Measurements from ENCODE around the gene BRAF.
"Not testable (repeated sequence)": the region's sequence is repeated elsewhere in the genome, so short reads cannot be mapped to it uniquely, and the experiment has no call there.

BRAF gene

GRCh38 chr7:140945940-140946339 is 21.2 kb upstream of the BRAF start:
- no peak for TF ChIP-seq CTCF (conservative IDR thresholded peaks at IDR 0.05; ENCODE audit: control insufficient read depth, insufficient read depth, low read depth, low read length)
- no peak for DNase-seq (ENCODE audit: low read depth)
- H3K4me3 ChIP-seq (ENCODE audit: control insufficient read depth, low read depth, low read length), result no peak overlapping the region

GRCh38 chr7:140942242-140942641 is 17.5 kb upstream of the BRAF start:
- not testable (repeated sequence) for DNase-seq (ENCODE audit: low read depth); H3K4me3 ChIP-seq (ENCODE audit: control insufficient read depth, low read depth, low read length)

- DNase-seq (ENCODE audit: low read depth), result no peak
These were observed 16.2 kb upstream of the BRAF start for GRCh38 chr7:140940898-140941297.

GRCh38 chr7:140937702-140938264 is 13.1 kb upstream of the BRAF start:
- no peak for DNase-seq (ENCODE audit: low read depth)
- no peak for TF ChIP-seq CTCF (conservative IDR thresholded peaks at IDR 0.05; ENCODE audit: control insufficient read depth, insufficient read depth, low read depth, low read length)
- no peak overlapping the region for H3K4me3 ChIP-seq (ENCODE audit: control insufficient read depth, low read depth, low read length)

More at GRCh38 chr7:140940898-140941297, 16.2 kb upstream of the BRAF start:
- no peak for TF ChIP-seq CTCF (conservative IDR thresholded peaks at IDR 0.05; ENCODE audit: control insufficient read depth, insufficient read depth, low read depth, low read length)
- H3K4me3 ChIP-seq (ENCODE audit: control insufficient read depth, low read depth, low read length), result no peak overlapping the region

GRCh38 chr7:140928491-140929309 is 4.0 kb upstream of the BRAF start:
- no peak overlapping the region for H3K4me3 ChIP-seq (ENCODE audit: control insufficient read depth, low read depth, low read length)
- no peak for DNase-seq (ENCODE audit: low read depth)
- TF ChIP-seq CTCF (conservative IDR thresholded peaks at IDR 0.05; ENCODE audit: control insufficient read depth, insufficient read depth, low read depth, low read length), result no peak

GRCh38 chr7:140927945-140928344 is 3.2 kb upstream of the BRAF start:
- not testable (repeated sequence) for DNase-seq (ENCODE audit: low read depth); H3K4me3 ChIP-seq (ENCODE audit: control insufficient read depth, low read depth, low read length)

- no peak overlapping the region for H3K4me3 ChIP-seq (ENCODE audit: control insufficient read depth, low read depth, low read length)
- DNase-seq (ENCODE audit: low read depth), result no peak
- no peak for TF ChIP-seq CTCF (conservative IDR thresholded peaks at IDR 0.05; ENCODE audit: control insufficient read depth, insufficient read depth, low read depth, low read length)
These were observed 2.6 kb upstream of the BRAF start for GRCh38 chr7:140927351-140927750.
